ENCODE results near the gene ATP1A4. TPM values are rescaled to one million over a fixed set of nuclear protein-coding genes. Genes with fewer than 3 reads are reported as not detected.

The ATP1A4 gene
- total and polyA plus RNA-seq, 9 of the 15 experiments (the other 6 are each of a cell fraction or from before 2014, with no cell fraction given) = 0.07 TPM; not detected in 8

- TF ChIP-seq ZNF407 (IDR thresholded peaks at IDR 0.05; ENCODE audit: low read depth) = no peak
- peak; percentile 7; the same call in 1 of the 2 replicates for TF ChIP-seq MTA2 (IDR thresholded peaks at IDR 0.05; ENCODE audit: low read depth)
- TF ChIP-seq GTF2E2 (tag; IDR thresholded peaks at IDR 0.05) = no peak
- no peak; the same call in 1 of the 2 replicates for TF ChIP-seq ZNF12 (CRISPR knock-in tag; IDR thresholded peaks at IDR 0.05)
- no peak for TF ChIP-seq PBX2 (CRISPR knock-in tag; IDR thresholded peaks at IDR 0.05; ENCODE audit: low read depth)
- no peak for TF ChIP-seq PBX2 (tag; conservative IDR thresholded peaks at IDR 0.05; ENCODE audit: low read depth)
- TF ChIP-seq TGIF2 (CRISPR knock-in tag; IDR thresholded peaks at IDR 0.05) = no peak
- no peak for TF ChIP-seq ZC3H4 (CRISPR knock-in tag; IDR thresholded peaks at IDR 0.05; ENCODE audit: borderline replicate concordance)
- TF ChIP-seq SP1 (CRISPR knock-in tag; IDR thresholded peaks at IDR 0.05) = no peak
- TF ChIP-seq E2F1 (CRISPR knock-in tag; IDR thresholded peaks at IDR 0.05) = no peak
- TF ChIP-seq ZNF311 (CRISPR knock-in tag; IDR thresholded peaks at IDR 0.05) = no peak
- no peak for TF ChIP-seq RFX7 (CRISPR knock-in tag; IDR thresholded peaks at IDR 0.05)
- TF ChIP-seq EP400 (IDR thresholded peaks at IDR 0.05) = 0 out of 2 replicates have a peak, but pooled peaks have one; percentile 9
- TF ChIP-seq NCOA1 (IDR thresholded peaks at IDR 0.05; ENCODE audit: low read depth) = no peak
- TF ChIP-seq ZNF511 (CRISPR knock-in tag; IDR thresholded peaks at IDR 0.05) = no peak
- no peak for TF ChIP-seq EP300 (IDR thresholded peaks at IDR 0.05; ENCODE audit: low read length)
These were observed 54.0 kb downstream of the ATP1A4 start, which contains the start of gene PEA15 (continued) for GRCh38 chr1:160205242-160206035.

All from K562 (cell line).